Raji (cell line): Measurements from ENCODE around the gene ECE1.

Source experiments
- POLR2A ChIP-seq: IDR thresholded peaks from 2 replicates; pipeline ENCODE4 v1.6.1; 2011; ENCODE audit warnings: low read depth, low read length, control low read depth; ENCODE audit not compliant: insufficient read depth

ECE1 gene

GRCh38 chr1:21184276-21184675 is 106.0 kb downstream of the ECE1 start:
- TF ChIP-seq POLR2A: no peak

- no peak for TF ChIP-seq POLR2A
Measured at GRCh38 chr1:21182181-21182731, 108.0 kb downstream of the ECE1 start.

GRCh38 chr1:21176586-21177555 is 113.4 kb downstream of the ECE1 start, which contains the start of gene EIF4G3:
EIF4G3 (minus strand) TSS chr1:21176897; CDS start chr1:21002742, 174,155 bp downstream.
- TF ChIP-seq POLR2A: peak; percentile 98

GRCh38 chr1:21175670-21176581 is 114.3 kb downstream of the ECE1 start:
- TF ChIP-seq POLR2A: no peak; the same call in 1 of the 2 replicates

GRCh38 chr1:21175324-21175669 is 115.0 kb downstream of the ECE1 start:
- TF ChIP-seq POLR2A: no peak; the same call in 1 of the 2 replicates

GRCh38 chr1:21174654-21175323 is 115.5 kb downstream of the ECE1 start:
- TF ChIP-seq POLR2A: no peak

GRCh38 chr1:21174230-21174629 is 116.0 kb downstream of the ECE1 start:
- no peak for TF ChIP-seq POLR2A

- no peak for TF ChIP-seq POLR2A
Measured at GRCh38 chr1:21168444-21168843, 121.8 kb downstream of the ECE1 start.
